Measurements from ENCODE around the gene ADAMTSL1. TPM values are rescaled to one million over a fixed set of nuclear protein-coding genes. Genes with fewer than 3 reads are reported as not detected.

The ADAMTSL1 gene
- polyA plus RNA-seq, 2 of the 4 experiments (the other 2 are of a cell fraction), result 0.03 TPM; not detected in 1

GRCh38 chr9:18461496-18461895, 12.5 kb upstream of the ADAMTSL1 start (continued):
- no peak for TF ChIP-seq CBX2 (IDR thresholded peaks at IDR 0.05; ENCODE audit: borderline replicate concordance, low read depth)

GRCh38 chr9:18463991-18464390, 10.0 kb upstream of the ADAMTSL1 start:
- 0 out of 3 replicates have a peak, but pooled peaks cover 4% of the 10 kb centered on the region for H3K4me1 ChIP-seq
- ChIA-PET CTCF (interaction anchor here (0.9 to 1.4 kb wide), 3 partner anchors 20 to 209 kb away, joined by 3 to 4 read pairs (median 4); no protein-coding TSS in a partner anchor), POLR2A (no interaction called here)
- no peaks in the 10 kb centered on the region for H3K9me3 ChIP-seq
- DNase-seq (ENCODE audit: low read depth in 1 of 2, low spot score in 1 of 2) (no peak), ATAC-seq (no peak), FAIRE-seq (no peak)
- H3K4me3 ChIP-seq, result no peak overlapping the region
- no peak overlapping the region for H3K27ac ChIP-seq
- H3K4me2 ChIP-seq, result no peak overlapping the region
- TF ChIP-seq ZSCAN20 (CRISPR knock-in tag; IDR thresholded peaks at IDR 0.05) (no peak), TP53 (CRISPR knock-in tag; IDR thresholded peaks at IDR 0.05) (no peak), POLR2AphosphoS2 (conservative IDR thresholded peaks at IDR 0.05; ENCODE audit: low read length) (no peak), SMC3 (IDR thresholded peaks at IDR 0.05) (no peak), JUN (IDR thresholded peaks at IDR 0.05) (no peak), REST (IDR thresholded peaks at IDR 0.05) (no peak), FOSL2 (IDR thresholded peaks at IDR 0.05) (no peak), FOSL2 (CRISPR knock-in tag; IDR thresholded peaks at IDR 0.05) (no peak), SREBF2 (IDR thresholded peaks at IDR 0.05) (no peak), FOXS1 (CRISPR knock-in tag; IDR thresholded peaks at IDR 0.05) (no peak)

GRCh38 chr9:18466101-18466500, 7.9 kb upstream of the ADAMTSL1 start:
- Histone ChIP-seq H3K4me2 (no peak overlapping the region), H3K27ac (no peak overlapping the region), H3K4me1 (no peaks in the 10 kb centered on the region), H3K9me3 (peaks cover 12% of the 10 kb centered on the region; the same call in 2 of the 3 replicates), H3K4me3 (no peak overlapping the region)
- ATAC-seq, result no peak
- CTCF ChIA-PET, result no interaction called here
- no peak for FAIRE-seq
- 9% methylated on average over 4 of the region's 4 CpGs for WGBS (ENCODE audit: missing lambda C conversion rate)
- DNase-seq (ENCODE audit: low read depth in 1 of 2, low spot score in 1 of 2), result no peak
- no peak for TF ChIP-seq CTCF (IDR thresholded peaks at IDR 0.05)
- no peak for TF ChIP-seq POLR2AphosphoS2 (conservative IDR thresholded peaks at IDR 0.05; ENCODE audit: low read length)
- no peak for TF ChIP-seq MAZ (IDR thresholded peaks at IDR 0.05; ENCODE audit: borderline replicate concordance, low read depth, low read length)
- TF ChIP-seq CBX8 (IDR thresholded peaks at IDR 0.05), result no peak
- no peak for TF ChIP-seq KDM5A (IDR thresholded peaks at IDR 0.05)
- TF ChIP-seq ESRRA (IDR thresholded peaks at IDR 0.05; ENCODE audit: borderline replicate concordance, low read length), result no peak
- TF ChIP-seq RARB (CRISPR knock-in tag; IDR thresholded peaks at IDR 0.05), result no peak
- TF ChIP-seq TP53 (CRISPR knock-in tag; IDR thresholded peaks at IDR 0.05), result no peak
- no peak for TF ChIP-seq POLR2A (IDR thresholded peaks at IDR 0.05; ENCODE audit: low read length)
- TF ChIP-seq ATOH8 (CRISPR knock-in tag; IDR thresholded peaks at IDR 0.05; ENCODE audit: low read depth), result no peak
- TF ChIP-seq CHD4 (IDR thresholded peaks at IDR 0.05; ENCODE audit: borderline replicate concordance), result no peak
- TF ChIP-seq RNF2 (IDR thresholded peaks at IDR 0.05; ENCODE audit: borderline replicate concordance, low read depth), result no peak
- no peak for TF ChIP-seq EHF (CRISPR knock-in tag; IDR thresholded peaks at IDR 0.05)
- TF ChIP-seq NPAS2 (CRISPR knock-in tag; IDR thresholded peaks at IDR 0.05; ENCODE audit: borderline replicate concordance), result no peak
- TF ChIP-seq PHF8 (IDR thresholded peaks at IDR 0.05; ENCODE audit: borderline replicate concordance, low read depth), result no peak
- TF ChIP-seq HEYL (CRISPR knock-in tag; IDR thresholded peaks at IDR 0.05), result no peak
- no peak for TF ChIP-seq ZFP36 (IDR thresholded peaks at IDR 0.05; ENCODE audit: borderline replicate concordance, partially characterized antibody)
- POLR2A ChIA-PET, result no interaction called here
